Activated B cell treated with CpG ODN at 0.5 μM for 24 hours (primary cell): ENCODE data around the gene AFG1L. TPM values are rescaled to one million over a fixed set of nuclear protein-coding genes. Genes with fewer than 3 reads are reported as not detected.
A peak's percentile ranks its signal among the peaks of the same experiment; 100 is the strongest.
"Not testable (repeated sequence)": the region's sequence is repeated elsewhere in the genome, so short reads cannot be mapped to it uniquely, and the experiment has no call there.

Source experiments
- ATAC-seq: fragments of 200-7000 bp; cut with Tn5 transposase; one replicate; pipeline ENCODE4 v1.10.0; 2021; ENCODE audit warnings: low read depth, mild to moderate bottlenecking, moderate library complexity
- CTCF ChIA-PET: fragments of 350-600 bp; sonication (Branson Sonifier 250); formaldehyde crosslinking; loops from one replicate; lab custom pipeline; 2021; ENCODE audit warnings: antibody characterized with exemption; lab: Charles Lee
- POLR2A ChIA-PET: fragments of 350-600 bp; sonication (Branson Sonifier 250); formaldehyde crosslinking; loops from one replicate; lab custom pipeline; 2021; ENCODE audit warnings: antibody characterized with exemption; lab: Charles Lee
- DNase-seq: peaks from one replicate; pipeline ENCODE4 v3.0.0; 2022
- H3K27ac Mint-ChIP-seq: one replicate; pipeline ENCODE4 v1.8.0; 2020; ENCODE audit warnings: mixed read lengths
- H3K27me3 Mint-ChIP-seq: one replicate; pipeline ENCODE4 v1.8.0; 2021; ENCODE audit warnings: mixed read lengths
- H3K36me3 Mint-ChIP-seq: one replicate; pipeline ENCODE4 v1.8.0; 2021; ENCODE audit warnings: low read depth, mixed read lengths
- H3K4me1 Mint-ChIP-seq: one replicate; pipeline ENCODE4 v1.8.0; 2021; ENCODE audit warnings: mixed read lengths
- H3K4me3 Mint-ChIP-seq: one replicate; pipeline ENCODE4 v1.8.0; 2020; ENCODE audit warnings: mild to moderate bottlenecking, mixed read lengths
- H3K9me3 Mint-ChIP-seq: one replicate; pipeline ENCODE4 v1.8.0; 2020; ENCODE audit warnings: mixed read lengths
- CTCF ChIP-seq: fragments of 200-600 bp; IDR thresholded peaks from one replicate; pipeline ENCODE4 v1.8.0; 2022; ENCODE audit warnings: antibody characterized with exemption, mild to moderate bottlenecking
- intact Hi-C: fragments of 100-400 bp; cut with micrococcal nuclease; formaldehyde crosslinking; loops from one replicate; pipeline ENCODE4 v1.15.1; 2024
- total RNA-seq: library from RNA; stranded (reverse); gene quantifications from 2 replicates; pipeline ENCODE4 v1.2.3, GENCODE V29; 2022

AFG1L gene
- total RNA-seq, 1 donor from 2014 or later = 10.3 TPM

GRCh38 chr6:108286366-108286765 lies 8.5 kb upstream of the AFG1L start:
- ATAC-seq = no peak
- Mint-ChIP-seq H3K4me1 (peaks cover 8% of the 10 kb centered on the region), H3K36me3 (no peaks in the 10 kb centered on the region), H3K27ac (no peak overlapping the region), H3K27me3 (no peaks in the 10 kb centered on the region), H3K9me3 (no peaks in the 10 kb centered on the region), H3K4me3 (no peak overlapping the region)
- intact Hi-C loops = no loop called here
- ChIA-PET POLR2A (interaction anchor here (0.6 to 2.1 kb wide), 2 partner anchors 8 to 214 kb away, joined by 4 to 11 read pairs; partner anchors contain the start of gene AFG1L), CTCF (no interaction called here)
- no peak for DNase-seq
- no peak for TF ChIP-seq CTCF

DNA sequence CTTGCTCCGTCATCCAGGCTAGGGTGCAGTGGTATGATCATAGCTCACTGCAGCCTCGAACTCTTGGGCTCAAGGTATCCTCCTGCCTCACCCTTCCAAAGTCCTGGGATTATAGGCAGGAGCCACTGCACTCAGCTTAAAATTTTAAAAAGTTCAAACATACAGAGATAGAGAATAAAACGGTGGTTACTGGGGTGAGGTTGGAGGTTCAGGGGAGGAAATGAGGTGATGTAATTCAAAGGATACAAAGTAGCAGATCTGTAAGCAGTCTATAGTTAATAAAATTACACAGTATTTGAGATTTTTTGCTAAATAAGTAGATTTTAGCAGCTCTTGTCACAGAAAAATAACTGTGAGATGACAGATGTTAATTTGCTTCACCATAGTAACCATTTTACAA lies 7.5 kb upstream of the AFG1L start:
- H3K27ac Mint-ChIP-seq = no peak overlapping the region
- ATAC-seq (no peak), DNase-seq (no peak)
- H3K36me3 Mint-ChIP-seq = no peaks in the 10 kb centered on the region
- intact Hi-C loops = no loop called here
- H3K4me1 Mint-ChIP-seq = peaks cover 8% of the 10 kb centered on the region
- no peak for TF ChIP-seq CTCF
- no peaks in the 10 kb centered on the region for H3K27me3 Mint-ChIP-seq
- no peak overlapping the region for H3K4me3 Mint-ChIP-seq
- CTCF ChIA-PET = no interaction called here
- no peaks in the 10 kb centered on the region for H3K9me3 Mint-ChIP-seq
- POLR2A ChIA-PET = no interaction called here

DNA sequence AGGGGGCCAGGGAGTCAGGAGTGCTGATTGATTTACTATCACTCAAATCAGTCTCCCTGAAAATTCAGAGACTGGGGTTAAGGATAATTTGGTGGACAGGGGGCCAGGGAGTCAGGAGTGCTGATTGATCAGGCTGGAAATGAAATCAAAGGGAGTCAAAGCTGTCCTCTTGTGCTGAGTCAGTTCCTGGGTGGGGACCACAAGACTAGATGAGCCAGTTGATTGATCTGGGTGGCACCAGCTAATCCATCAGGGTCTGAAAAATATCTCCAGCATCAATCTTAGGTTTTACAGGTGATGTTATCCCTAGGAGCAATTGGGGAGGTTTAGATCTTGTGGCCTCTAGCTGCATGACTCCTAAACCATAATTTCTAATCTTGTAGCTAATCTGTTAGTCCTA lies 6.1 kb upstream of the AFG1L start:
- H3K27me3 Mint-ChIP-seq = no peaks in the 10 kb centered on the region
- intact Hi-C loops = no loop called here
- ChIA-PET POLR2A (interaction anchor here (1.0 to 1.8 kb wide), 2 partner anchors 9 to 28 kb away, joined by 3 to 6 read pairs; partner anchors contain the start of gene SNX3), CTCF (no interaction called here)
- TF ChIP-seq CTCF = no peak
- no peak overlapping the region for H3K4me3 Mint-ChIP-seq
- DNase-seq = no peak
- ATAC-seq = no peak
- H3K27ac Mint-ChIP-seq = no peak overlapping the region
- no peaks in the 10 kb centered on the region for H3K36me3 Mint-ChIP-seq
- no peaks in the 10 kb centered on the region for H3K9me3 Mint-ChIP-seq
- peaks cover 9% of the 10 kb centered on the region for H3K4me1 Mint-ChIP-seq

DNA sequence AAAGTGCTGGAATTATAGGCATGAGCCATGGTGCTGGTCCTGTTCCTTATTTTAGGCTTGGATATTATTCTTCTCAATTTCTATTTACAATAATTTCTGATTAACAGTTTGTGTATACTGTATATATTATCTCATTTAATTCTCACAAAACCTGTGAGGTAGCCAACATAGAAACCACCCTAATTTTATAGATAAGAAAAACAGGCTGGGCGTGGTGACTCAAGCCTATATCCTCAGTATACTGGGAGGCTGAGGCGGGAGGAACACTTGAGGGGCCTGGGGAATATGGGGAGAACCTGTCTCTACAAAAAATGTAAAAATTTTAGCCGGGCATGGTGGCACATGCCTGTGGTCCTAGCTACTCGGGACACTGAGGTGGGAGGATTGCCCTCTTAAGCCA lies 3.8 kb upstream of the AFG1L start:
- CTCF ChIA-PET = no interaction called here
- H3K36me3 Mint-ChIP-seq = peaks cover 9% of the 10 kb centered on the region

GRCh38 chr6:108292561-108292960 lies 2.3 kb upstream of the AFG1L start:
- intact Hi-C loops = loop anchor here (10.0 kb wide), 2 partner anchors 802 to 1092 kb away; partner anchors contain the start of genes CD164, CEP57L1 and SESN1
- H3K27me3 Mint-ChIP-seq, H3K36me3 Mint-ChIP-seq, H3K27ac Mint-ChIP-seq, DNase-seq, CTCF ChIA-PET, H3K9me3 Mint-ChIP-seq, ATAC-seq: not testable (repeated sequence)
- Mint-ChIP-seq H3K4me1 (peaks cover 19% of the 10 kb centered on the region), H3K4me3 (peak overlapping the region; percentile 25)
- POLR2A ChIA-PET = interaction anchor here (2.6 kb wide), 1 partner anchor 32 kb away, joined by 9 read pairs; the partner anchor contains the start of gene SNX3

More for the DNA sequence above, 3.8 kb upstream of the AFG1L start:
- peaks cover 23% of the 10 kb centered on the region for H3K4me1 Mint-ChIP-seq
- H3K9me3 Mint-ChIP-seq = no peaks in the 10 kb centered on the region
- no peak overlapping the region for H3K4me3 Mint-ChIP-seq
- ATAC-seq = no peak
- no peak for DNase-seq
- no peak overlapping the region for H3K27ac Mint-ChIP-seq
- POLR2A ChIA-PET = interaction anchor here (2.6 kb wide), 1 partner anchor 30 kb away, joined by 9 read pairs; the partner anchor contains the start of gene SNX3
- intact Hi-C loops = loop anchor here (10.0 kb wide), 2 partner anchors 804 to 1094 kb away; partner anchors contain the start of genes CD164, CEP57L1 and SESN1
- TF ChIP-seq CTCF = no peak
- H3K27me3 Mint-ChIP-seq = no peaks in the 10 kb centered on the region
